Testis (tissue), 3 donors: Measurements from ENCODE around the gene EVA1B. TPM values are rescaled to one million over a fixed set of nuclear protein-coding genes. Genes with fewer than 3 reads are reported as not detected.

ENCODE experiments used
- DNase-seq: peaks from one replicate; pipeline ENCODE4 v3.0.0-alpha.2; 2019
- H3K27ac ChIP-seq, 2 donors: fragments of 200-600 bp; sonication (generic); one replicate each; pipeline ENCODE4 v1.5.1; 2019
- H3K27me3 ChIP-seq: fragments of 200-600 bp; sonication (generic); one replicate; pipeline ENCODE4 v1.5.1; 2019
- H3K36me3 ChIP-seq: fragments of 200-600 bp; sonication (generic); one replicate; pipeline ENCODE4 v1.5.1; 2017; ENCODE audit warnings: low read depth; ENCODE audit errors: missing control alignments
- H3K4me1 ChIP-seq: fragments of 200-600 bp; sonication (generic); one replicate; pipeline ENCODE4 v1.5.1; 2019
- H3K4me3 ChIP-seq, 2 donors: fragments of 200-600 bp; sonication (generic); one replicate each; pipeline ENCODE4 v1.5.1; 2017 to 2019
- H3K9me3 ChIP-seq: fragments of 200-600 bp; sonication (generic); one replicate; pipeline ENCODE4 v1.5.1; 2017
- CTCF ChIP-seq, 3 experiments: fragments of 450-650 bp in 2 of 3; fragments of 200-600 bp in 1 of 3; sonication (generic) in 1 of 3; IDR thresholded peaks; one replicate each; pipeline ENCODE4 v1.5.1; 2016 to 2019; ENCODE audit warnings: antibody characterized with exemption in 3 of 3, mild to moderate bottlenecking in 2 of 3, moderate library complexity in 1 of 3
- POLR2A ChIP-seq: fragments of 450-650 bp; IDR thresholded peaks from one replicate; pipeline ENCODE4 v1.6.1; 2017; ENCODE audit warnings: antibody characterized with exemption, mild to moderate bottlenecking, moderate library complexity
- WGBS, 2 donors: methylation state at CpG; one replicate each; pipeline ENCODE4 v1.1.5; 2018; 5-methylcytosine and 5-hydroxymethylcytosine counted together
- intact Hi-C: fragments of 100-400 bp; cut with DNase I; formaldehyde crosslinking; loops from one replicate; pipeline ENCODE4 v1.15.1; 2023; ENCODE audit warnings: low total_unique reads
- polyA plus RNA-seq: library from polyadenylated mRNA; stranded (reverse); fragments of 350-450 nt; fragmentation: Illumina TruSeq; extraction: RNeasy Lipid Tissue Mini Kit (QIAGEN cat#74804); gene quantifications from one replicate; pipeline ENCODE4 v1.2.3, GENCODE V29; 2014; ENCODE audit warnings: low read depth, low replicate concordance; ENCODE audit not compliant: insufficient read depth
- total RNA-seq, 2 donors: library from RNA; depleted of rRNA; stranded (reverse); fragments of >200 nt; gene quantifications; one replicate each; pipeline ENCODE4 v1.2.3, GENCODE V29; 2016

Gene EVA1B
- total and polyA plus RNA-seq, 3 donors from 2014 or later, result 9.1 to 19.4 (median 9.6) TPM

DNA sequence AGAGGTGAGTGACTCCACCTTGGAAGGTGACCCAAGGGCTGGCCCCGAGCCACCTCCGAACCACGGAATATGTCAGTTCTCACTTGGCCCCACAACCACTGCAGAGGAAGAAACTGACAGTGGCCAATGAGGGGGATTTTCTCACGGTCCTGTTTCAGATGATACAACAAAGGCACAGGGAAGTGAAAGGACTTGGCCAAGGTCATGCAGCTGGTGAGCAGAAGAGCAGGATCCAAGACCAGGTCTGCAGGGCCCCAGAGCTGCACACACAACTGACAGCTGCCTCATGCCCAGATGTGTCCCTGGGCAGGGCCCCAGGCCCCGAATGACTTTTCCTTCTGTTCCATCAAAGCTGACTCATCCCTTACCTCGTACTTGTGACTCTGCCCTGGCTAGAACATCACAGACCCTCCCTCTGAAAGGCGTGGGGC, 25.8 kb upstream of the EVA1B start:
- no peaks in the 10 kb centered on the region for H3K9me3 ChIP-seq
- TF ChIP-seq CTCF (IDR thresholded peaks at IDR 0.05), result no peak
- no peak for TF ChIP-seq POLR2A
- intact Hi-C loops, result no loop called here
- peaks cover 17% of the 10 kb centered on the region for H3K4me1 ChIP-seq
- no peaks in the 10 kb centered on the region for H3K27me3 ChIP-seq
- H3K4me3 ChIP-seq, result no peak overlapping the region
- H3K36me3 ChIP-seq, result no peaks in the 10 kb centered on the region
- H3K27ac ChIP-seq, result peak overlapping the region in 1 of 2 donors; percentile 45
- WGBS, 2 donors, result 60 to 69% methylated on average over 7 of the region's 7 CpGs
- DNase-seq, result no peak

GRCh38 chr1:36346741-36347370, 23.4 kb upstream of the EVA1B start:
- 84 to 89% methylated on average over 8 of the region's 8 CpGs for WGBS, 2 donors
- Histone ChIP-seq H3K4me1 (peaks cover 28% of the 10 kb centered on the region), H3K27ac (no peak overlapping the region), H3K4me3 (no peak overlapping the region), H3K9me3 (no peaks in the 10 kb centered on the region), H3K36me3 (no peaks in the 10 kb centered on the region), H3K27me3 (no peaks in the 10 kb centered on the region)
- intact Hi-C loops, result no loop called here
- TF ChIP-seq CTCF (IDR thresholded peaks at IDR 0.05) (no peak), POLR2A (no peak)
- DNase-seq, result no peak

DNA sequence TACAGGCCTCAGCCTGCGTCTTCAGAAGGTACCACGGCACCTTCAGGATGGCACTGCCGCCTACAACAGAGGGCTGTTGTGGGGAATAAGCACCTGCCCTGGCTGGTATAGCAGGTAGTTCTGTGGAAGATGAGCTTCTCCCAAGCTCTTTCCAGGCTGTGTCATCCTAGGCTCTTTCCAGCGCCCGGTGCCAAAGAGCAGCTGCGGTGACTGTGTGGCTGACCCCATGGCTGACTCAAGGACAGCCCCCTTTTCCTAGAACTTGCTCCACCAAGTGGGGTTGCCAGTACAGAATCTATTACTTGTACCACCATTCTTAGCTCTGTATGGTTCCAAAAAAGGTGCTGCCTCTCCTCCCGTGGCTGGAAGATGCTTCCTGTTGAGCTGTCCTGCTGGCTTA, 21.9 kb upstream of the EVA1B start:
- no peak for TF ChIP-seq CTCF (IDR thresholded peaks at IDR 0.05)
- peaks cover 22% of the 10 kb centered on the region for H3K4me1 ChIP-seq
- intact Hi-C loops, result no loop called here
- WGBS, 2 donors, result 89 to 91% methylated on average over 7 of the region's 7 CpGs
- no peaks in the 10 kb centered on the region for H3K36me3 ChIP-seq
- no peaks in the 10 kb centered on the region for H3K9me3 ChIP-seq
- no peak overlapping the region for H3K4me3 ChIP-seq
- no peak for DNase-seq
- H3K27ac ChIP-seq, result no peak overlapping the region
- H3K27me3 ChIP-seq, result no peaks in the 10 kb centered on the region

- intact Hi-C loops, result no loop called here
- no peaks in the 10 kb centered on the region for H3K27me3 ChIP-seq
- no peaks in the 10 kb centered on the region for H3K36me3 ChIP-seq
- H3K9me3 ChIP-seq, result no peaks in the 10 kb centered on the region
- TF ChIP-seq CTCF (IDR thresholded peaks at IDR 0.05), result no peak
- no peak for TF ChIP-seq POLR2A
- DNase-seq, result no peak
- H3K4me3 ChIP-seq, result no peak overlapping the region
- 85 to 91% methylated on average over 8 of the region's 8 CpGs for WGBS, 2 donors
- peaks cover 19% of the 10 kb centered on the region for H3K4me1 ChIP-seq
- H3K27ac ChIP-seq, result no peak overlapping the region
Measured at GRCh38 chr1:36344395-36344680, 20.9 kb upstream of the EVA1B start.

DNA sequence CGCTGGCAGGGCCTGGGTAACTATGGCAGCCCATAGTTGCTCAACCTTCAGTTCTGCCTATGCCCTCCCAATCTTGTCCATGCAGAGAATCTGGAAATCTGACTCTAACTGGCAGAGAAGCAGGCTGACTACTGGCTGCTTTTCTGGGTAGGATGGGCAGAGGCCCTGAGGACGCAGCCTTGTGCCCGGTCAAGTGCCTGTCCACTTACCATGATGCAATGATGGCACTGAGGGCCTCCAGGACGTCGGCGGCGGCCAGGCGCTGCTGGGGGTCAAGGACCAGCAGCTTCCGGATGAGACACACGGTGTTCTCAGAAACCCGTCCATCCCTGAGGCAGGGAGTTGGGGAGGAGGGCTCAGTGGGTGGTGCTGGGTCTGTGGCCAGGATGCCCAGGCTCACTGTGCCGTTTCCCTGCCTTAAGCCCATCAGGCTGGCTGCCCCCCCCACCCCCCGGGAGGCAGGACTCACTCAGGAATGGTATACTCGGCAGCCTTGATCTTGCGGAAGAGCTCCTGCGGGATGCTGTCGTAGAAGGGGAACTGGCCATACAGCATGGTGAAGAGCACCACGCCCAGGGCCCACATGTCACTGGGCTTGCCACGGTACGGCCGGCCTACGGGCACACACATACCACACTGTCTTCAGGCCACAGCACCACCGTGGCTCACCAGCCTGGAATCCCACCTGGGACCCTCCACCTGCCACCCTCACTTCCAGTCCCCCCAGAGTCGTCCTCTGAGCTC, 20.4 kb upstream of the EVA1B start:
- 83 to 90% methylated on average over 20 to 22 of the region's 24 CpGs for WGBS, 2 donors
- Histone ChIP-seq H3K4me3 (no peak overlapping the region), H3K9me3 (no peaks in the 10 kb centered on the region), H3K27me3 (no peaks in the 10 kb centered on the region), H3K27ac (no peak overlapping the region), H3K4me1 (peaks cover 22% of the 10 kb centered on the region), H3K36me3 (no peaks in the 10 kb centered on the region)
- TF ChIP-seq CTCF (IDR thresholded peaks at IDR 0.05) (no peak), POLR2A (no peak)
- intact Hi-C loops, result no loop called here
- no peak for DNase-seq
